ENCODE results near the gene PDE8A. TPM values are rescaled to one million over a fixed set of nuclear protein-coding genes. Genes with fewer than 3 reads are reported as not detected.
"Not testable (repeated sequence)": the region's sequence is repeated elsewhere in the genome, so short reads cannot be mapped to it uniquely, and the experiment has no call there.

The PDE8A gene
- total RNA-seq, 2 experiments from 2014 or later: 28.3 to 32.3 TPM

DNA sequence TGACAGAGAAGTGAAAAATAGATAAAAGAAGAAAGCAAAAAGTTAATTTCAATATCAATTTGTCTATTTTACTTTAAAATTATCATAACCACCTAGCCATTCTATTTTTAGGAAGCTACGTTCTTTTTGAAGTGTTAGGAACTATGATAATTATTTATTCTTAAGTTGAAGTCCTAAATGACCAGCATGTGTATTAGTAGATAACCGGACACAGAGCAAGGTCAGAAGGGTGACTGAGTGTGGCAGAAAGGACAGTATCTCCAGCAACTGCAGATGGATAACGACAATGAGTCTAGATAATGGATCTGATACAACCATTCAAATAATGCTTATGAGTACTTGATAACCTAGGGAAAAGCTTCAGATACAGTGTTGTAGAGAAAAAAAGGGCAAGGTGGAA is 198.0 kb downstream of the PDE8A start:
- no TSS peak for BruUV-seq (replicated peaks)
- CTCF ChIA-PET (ENCODE audit: unreplicated experiment): no interaction called here
- TF ChIP-seq, protein P1, sequence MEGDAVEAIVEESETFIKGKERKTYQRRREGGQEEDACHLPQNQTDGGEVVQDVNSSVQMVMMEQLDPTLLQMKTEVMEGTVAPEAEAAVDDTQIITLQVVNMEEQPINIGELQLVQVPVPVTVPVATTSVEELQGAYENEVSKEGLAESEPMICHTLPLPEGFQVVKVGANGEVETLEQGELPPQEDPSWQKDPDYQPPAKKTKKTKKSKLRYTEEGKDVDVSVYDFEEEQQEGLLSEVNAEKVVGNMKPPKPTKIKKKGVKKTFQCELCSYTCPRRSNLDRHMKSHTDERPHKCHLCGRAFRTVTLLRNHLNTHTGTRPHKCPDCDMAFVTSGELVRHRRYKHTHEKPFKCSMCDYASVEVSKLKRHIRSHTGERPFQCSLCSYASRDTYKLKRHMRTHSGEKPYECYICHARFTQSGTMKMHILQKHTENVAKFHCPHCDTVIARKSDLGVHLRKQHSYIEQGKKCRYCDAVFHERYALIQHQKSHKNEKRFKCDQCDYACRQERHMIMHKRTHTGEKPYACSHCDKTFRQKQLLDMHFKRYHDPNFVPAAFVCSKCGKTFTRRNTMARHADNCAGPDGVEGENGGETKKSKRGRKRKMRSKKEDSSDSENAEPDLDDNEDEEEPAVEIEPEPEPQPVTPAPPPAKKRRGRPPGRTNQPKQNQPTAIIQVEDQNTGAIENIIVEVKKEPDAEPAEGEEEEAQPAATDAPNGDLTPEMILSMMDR (conservative IDR thresholded peaks at IDR 0.05; ENCODE audit: low read length): no peak
- TF ChIP-seq EZH2phosphoT487 (IDR thresholded peaks at IDR 0.05; ENCODE audit: borderline replicate concordance, low read depth, low read length): no peak
- POLR2A ChIA-PET: interaction anchor here (0.7 to 0.9 kb wide), 2 partner anchors 60 to 189 kb away, joined by 3 read pairs; no protein-coding TSS in a partner anchor
- Histone ChIP-seq H3K4me1 (ENCODE audit: insufficient read depth, low read length, poor library complexity, severe bottlenecking) (no peaks in the 10 kb centered on the region), H4K20me1 (ENCODE audit: insufficient read depth, low read length) (no peaks in the 10 kb centered on the region), H3K36me3 (ENCODE audit: insufficient read depth, low read length) (no peaks in the 10 kb centered on the region), H3K9me2 (ENCODE audit: insufficient read depth, low read length) (no peaks in the 10 kb centered on the region), H3K4me2 (ENCODE audit: low read length) (no peak overlapping the region), H3K4me3 (ENCODE audit: low read depth, low read length, poor library complexity, severe bottlenecking) (no peak overlapping the region), H3K27ac (ENCODE audit: low read depth, low read length, poor library complexity, severe bottlenecking) (no peak overlapping the region), H3K9me3 (ENCODE audit: low read length) (no peaks in the 10 kb centered on the region), H2AFZ (ENCODE audit: low read length) (no peak overlapping the region), H3K79me2 (ENCODE audit: insufficient read depth, low read depth, low read length) (no peaks in the 10 kb centered on the region)
- DNase-seq (ENCODE audit: low spot score): no peak
- intact Hi-C loops (cut with micrococcal nuclease; ENCODE audit: unreplicated experiment): loop anchor here (10.0 kb wide), 1 partner anchor 105 kb away; no protein-coding TSS in a partner anchor

DNA sequence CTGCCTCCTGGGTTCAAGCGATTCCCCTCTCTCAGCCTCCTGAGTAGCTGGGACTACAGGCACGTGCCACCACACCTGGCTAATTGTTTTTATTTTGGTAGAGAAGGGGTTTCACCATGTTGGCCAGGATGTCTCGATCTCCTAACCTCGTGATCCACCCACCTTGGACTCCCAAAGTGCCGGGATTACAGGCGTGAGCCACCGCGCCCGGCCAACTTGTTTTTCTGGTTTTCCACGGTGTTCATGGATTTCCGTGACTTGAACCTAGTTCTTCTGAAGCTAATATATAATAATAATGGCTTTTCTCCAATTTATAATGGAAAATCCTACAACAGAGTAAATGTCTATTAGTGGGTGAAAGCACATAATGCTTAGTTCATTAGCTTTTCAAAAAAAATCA is 203.7 kb downstream of the PDE8A start:
- BruUV-seq (replicated peaks); H2AFZ ChIP-seq (ENCODE audit: low read length); H4K20me1 ChIP-seq (ENCODE audit: insufficient read depth, low read length); H3K4me2 ChIP-seq (ENCODE audit: low read length); H3K27ac ChIP-seq (ENCODE audit: low read depth, low read length, poor library complexity, severe bottlenecking); H3K36me3 ChIP-seq (ENCODE audit: insufficient read depth, low read length); H3K9me3 ChIP-seq (ENCODE audit: low read length); CTCF ChIA-PET (ENCODE audit: unreplicated experiment); POLR2A ChIA-PET; H3K9me2 ChIP-seq (ENCODE audit: insufficient read depth, low read length); DNase-seq (ENCODE audit: low spot score); H3K4me3 ChIP-seq (ENCODE audit: low read depth, low read length, poor library complexity, severe bottlenecking); H3K79me2 ChIP-seq (ENCODE audit: insufficient read depth, low read depth, low read length); H3K4me1 ChIP-seq (ENCODE audit: insufficient read depth, low read length, poor library complexity, severe bottlenecking): not testable (repeated sequence)
- intact Hi-C loops (cut with micrococcal nuclease; ENCODE audit: unreplicated experiment): loop anchor here (10.0 kb wide), 1 partner anchor 99 kb away; no protein-coding TSS in a partner anchor

GRCh38 chr15:85188171-85188577 is 206.5 kb downstream of the PDE8A start:
- not testable (repeated sequence) for BruUV-seq (replicated peaks); H2AFZ ChIP-seq (ENCODE audit: low read length)

More at GRCh38 chr15:85188171-85188577, 206.5 kb downstream of the PDE8A start:
- DNase-seq (ENCODE audit: low spot score); H3K4me1 ChIP-seq (ENCODE audit: insufficient read depth, low read length, poor library complexity, severe bottlenecking); H3K4me2 ChIP-seq (ENCODE audit: low read length); CTCF ChIA-PET (ENCODE audit: unreplicated experiment); H3K9me2 ChIP-seq (ENCODE audit: insufficient read depth, low read length); H3K4me3 ChIP-seq (ENCODE audit: low read depth, low read length, poor library complexity, severe bottlenecking); H3K27ac ChIP-seq (ENCODE audit: low read depth, low read length, poor library complexity, severe bottlenecking); POLR2A ChIA-PET; H3K36me3 ChIP-seq (ENCODE audit: insufficient read depth, low read length); H3K9me3 ChIP-seq (ENCODE audit: low read length); H3K79me2 ChIP-seq (ENCODE audit: insufficient read depth, low read depth, low read length); H4K20me1 ChIP-seq (ENCODE audit: insufficient read depth, low read length): not testable (repeated sequence)
- intact Hi-C loops (cut with micrococcal nuclease; ENCODE audit: unreplicated experiment): loop anchor here (10.0 kb wide), 1 partner anchor 97 kb away; no protein-coding TSS in a partner anchor

Small RNAs within 50 kb of the gene (small RNA-seq; reads per million reads assigned to genes)
- gene AC044860.2: not detected
- not detected for gene RNU6-339P
- not detected for gene RNU6-796P

Other genes with a start within 250 kb of the PDE8A start
- 17.1 and 23.0 TPM in 2 replicates for gene ZNF592, start 233.3 kb upstream of the PDE8A start, total RNA-seq (2014; rRNA removed; shearing (Covaris generic))
- gene ZNF592, start 233.3 kb upstream of the PDE8A start, total RNA-seq (2022): 41.3 and 42.5 TPM in 2 replicates
- gene ALPK3, start 164.5 kb upstream of the PDE8A start, total RNA-seq (2014; rRNA removed; shearing (Covaris generic)): 0.16 and 1.8 TPM in 2 replicates
- 0.15 and 0.23 TPM in 2 replicates for gene ALPK3, start 164.5 kb upstream of the PDE8A start, total RNA-seq (2022)
- gene SLC28A1, start 97.2 kb upstream of the PDE8A start, total RNA-seq (2014; rRNA removed; shearing (Covaris generic)): not detected in 2 replicates
- not detected in 2 replicates for gene SLC28A1, start 97.2 kb upstream of the PDE8A start, total RNA-seq (2022)